HCT116 (cell line): ENCODE data around the gene CLEC5A.

ENCODE experiments used
- CBX3 ChIP-seq: IDR thresholded peaks from 2 replicates; pipeline ENCODE4 v1.6.1; 2012; ENCODE audit warnings: low read depth
- ELF1 ChIP-seq: IDR thresholded peaks from 2 replicates; pipeline ENCODE4 v1.6.1; 2012; ENCODE audit warnings: low read depth, borderline replicate concordance
- EZH2phosphoT487 ChIP-seq: fragments of 200-600 bp; IDR thresholded peaks from 2 replicates; pipeline ENCODE4 v1.6.1; 2018; ENCODE audit warnings: antibody characterized with exemption, borderline replicate concordance
- POLR2A ChIP-seq: IDR thresholded peaks from 2 replicates; pipeline ENCODE4 v1.7.0; 2011; ENCODE audit warnings: borderline replicate concordance; ENCODE audit not compliant: insufficient read depth, insufficient read length; ENCODE audit errors: extremely low read depth
- POLR2AphosphoS5 ChIP-seq: IDR thresholded peaks from 2 replicates; pipeline ENCODE4 v1.6.1; 2011; ENCODE audit warnings: mild to moderate bottlenecking, low read depth, low read length, moderate library complexity
- RAD21 ChIP-seq: IDR thresholded peaks from 2 replicates; pipeline ENCODE4 v1.6.1; 2012; ENCODE audit warnings: low read depth, mild to moderate bottlenecking
- SIN3A ChIP-seq: IDR thresholded peaks from 2 replicates; pipeline ENCODE4 v1.6.1; 2012; ENCODE audit warnings: low read depth
- SRF ChIP-seq: IDR thresholded peaks from 2 replicates; pipeline ENCODE4 v1.6.1; 2012; ENCODE audit warnings: low read depth
- TF ChIP-seq, protein P1 (sequence below), 3 experiments: fragments of 200-600 bp in 1 of 3; sonication (generic) in 1 of 3; IDR thresholded peaks in 2 of 3; conservative IDR thresholded peaks in 1 of 3; 2 replicates each; pipeline ENCODE4 v1.5.1; 2012 to 2017; ENCODE audit warnings: low read depth in 2 of 3, low read length in 2 of 3, antibody characterized with exemption in 1 of 3, borderline replicate concordance in 1 of 3, control low read depth in 1 of 3, mild to moderate bottlenecking in 1 of 3, mixed read lengths in 1 of 3, mixed run types in 1 of 3, moderate library complexity in 1 of 3; ENCODE audit not compliant: insufficient read depth in 1 of 3

DNA sequence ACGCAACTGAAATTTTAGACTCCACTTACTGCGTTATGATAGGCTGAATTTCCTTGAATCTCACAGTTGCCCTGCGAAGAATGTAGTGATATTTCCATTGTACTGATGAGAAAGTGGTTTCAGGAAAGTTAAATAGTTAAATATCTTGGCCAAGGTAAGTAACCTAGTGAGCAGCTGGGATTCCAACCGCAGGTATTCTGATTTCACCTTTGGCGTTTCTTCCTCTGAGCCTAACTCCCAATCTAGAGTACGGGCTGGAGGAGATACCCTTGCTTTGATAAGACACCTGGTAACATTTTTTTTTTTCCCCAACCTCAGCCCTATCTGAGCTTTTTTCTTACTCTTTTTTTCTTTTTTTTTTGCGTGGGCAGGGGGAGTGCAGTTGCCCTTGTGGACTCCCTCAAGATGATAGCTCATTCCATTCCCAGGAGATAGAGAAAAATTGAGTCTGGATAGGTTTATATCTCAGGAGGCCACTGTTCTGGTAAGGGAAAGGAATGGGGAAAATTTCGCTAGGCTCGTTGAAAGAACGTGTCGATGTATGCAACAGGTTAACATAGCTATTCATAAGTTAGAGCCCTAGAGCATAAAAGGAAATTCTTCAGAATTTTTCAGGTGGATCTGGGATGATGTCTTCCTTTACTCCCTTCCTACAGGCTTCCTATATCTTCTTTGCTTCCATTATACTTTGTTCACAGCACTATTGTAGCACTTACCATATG, 29.9 kb upstream of the CLEC5A start:
- TF ChIP-seq POLR2AphosphoS5: no peak
- no peak for TF ChIP-seq CBX3
- TF ChIP-seq, protein P1, sequence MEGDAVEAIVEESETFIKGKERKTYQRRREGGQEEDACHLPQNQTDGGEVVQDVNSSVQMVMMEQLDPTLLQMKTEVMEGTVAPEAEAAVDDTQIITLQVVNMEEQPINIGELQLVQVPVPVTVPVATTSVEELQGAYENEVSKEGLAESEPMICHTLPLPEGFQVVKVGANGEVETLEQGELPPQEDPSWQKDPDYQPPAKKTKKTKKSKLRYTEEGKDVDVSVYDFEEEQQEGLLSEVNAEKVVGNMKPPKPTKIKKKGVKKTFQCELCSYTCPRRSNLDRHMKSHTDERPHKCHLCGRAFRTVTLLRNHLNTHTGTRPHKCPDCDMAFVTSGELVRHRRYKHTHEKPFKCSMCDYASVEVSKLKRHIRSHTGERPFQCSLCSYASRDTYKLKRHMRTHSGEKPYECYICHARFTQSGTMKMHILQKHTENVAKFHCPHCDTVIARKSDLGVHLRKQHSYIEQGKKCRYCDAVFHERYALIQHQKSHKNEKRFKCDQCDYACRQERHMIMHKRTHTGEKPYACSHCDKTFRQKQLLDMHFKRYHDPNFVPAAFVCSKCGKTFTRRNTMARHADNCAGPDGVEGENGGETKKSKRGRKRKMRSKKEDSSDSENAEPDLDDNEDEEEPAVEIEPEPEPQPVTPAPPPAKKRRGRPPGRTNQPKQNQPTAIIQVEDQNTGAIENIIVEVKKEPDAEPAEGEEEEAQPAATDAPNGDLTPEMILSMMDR (IDR thresholded peaks at IDR 0.05 in 2 of 3, conservative IDR thresholded peaks at IDR 0.05 in 1 of 3; ENCODE audit: borderline replicate concordance in 1 of 3, insufficient read depth in 1 of 3, low read depth in 2 of 3, low read length in 2 of 3): no peak
- no peak for TF ChIP-seq EZH2phosphoT487
- TF ChIP-seq POLR2A: no peak
- TF ChIP-seq SRF: no peak
- no peak for TF ChIP-seq ELF1
- no peak for TF ChIP-seq RAD21
- no peak for TF ChIP-seq SIN3A
